GM12864 (cell line): ENCODE measurements around the gene CSNK2A3.
"Not testable (repeated sequence)": the region's sequence is repeated elsewhere in the genome, so short reads cannot be mapped to it uniquely, and the experiment has no call there.

Experiments
- DNase-seq: peaks from one replicate; pipeline ENCODE4 v3.0.0-alpha.2; 2011; ENCODE audit warnings: low read depth
- H3K4me3 ChIP-seq: 2 replicates; pipeline ENCODE4 v1.5.1; 2011; ENCODE audit warnings: mild to moderate bottlenecking, low read depth, low read length, control low read depth
- CTCF ChIP-seq: IDR thresholded peaks from 2 replicates; pipeline ENCODE4 v1.5.1; 2011; ENCODE audit warnings: low read depth, mild to moderate bottlenecking, moderate library complexity, low read length, control low read depth, inconsistent platforms; ENCODE audit errors: missing control alignments

Gene CSNK2A3

DNA sequence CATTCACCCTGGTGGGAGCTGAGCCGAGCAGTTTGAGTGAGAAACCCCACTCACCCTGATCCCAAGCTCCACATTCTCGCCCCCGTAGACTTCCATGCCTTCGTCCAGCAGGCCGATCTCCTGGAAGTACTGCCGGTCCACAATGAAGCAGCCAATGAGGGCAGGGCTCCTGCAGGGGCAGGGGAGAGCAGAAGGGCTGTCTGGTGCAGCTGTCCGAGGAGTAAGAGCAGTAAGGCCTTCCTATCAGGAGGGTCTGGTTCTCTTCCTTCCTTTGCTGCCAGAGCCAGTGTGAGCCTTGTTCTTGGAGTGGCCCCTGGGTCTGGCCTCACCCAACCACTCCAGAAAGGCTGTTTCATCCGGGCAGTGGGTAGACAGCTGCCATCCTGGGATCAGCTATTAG lies 19.4 kb upstream of the CSNK2A3 start:
- TF ChIP-seq CTCF, result no peak
- H3K4me3 ChIP-seq, result no peak overlapping the region
- no peak for DNase-seq

DNA sequence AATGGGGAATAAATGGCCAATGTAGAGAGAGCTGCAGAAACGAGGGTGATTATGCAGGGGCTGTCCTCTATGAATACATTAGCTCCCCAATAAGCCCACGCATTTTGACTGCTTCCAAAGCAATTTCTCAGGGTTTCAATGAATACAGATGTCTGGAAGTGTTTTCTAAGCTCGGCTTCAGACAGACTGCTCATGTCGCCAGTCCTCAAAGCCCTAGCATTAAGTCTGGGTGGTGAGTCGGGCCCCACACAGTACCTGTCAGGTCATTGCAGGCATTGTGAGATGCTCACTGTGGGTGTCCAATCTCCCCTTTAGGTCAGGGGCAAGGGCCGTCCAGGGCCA lies 17.9 kb upstream of the CSNK2A3 start:
- no peak for TF ChIP-seq CTCF
- DNase-seq, result no peak
- H3K4me3 ChIP-seq, result no peak overlapping the region

DNA sequence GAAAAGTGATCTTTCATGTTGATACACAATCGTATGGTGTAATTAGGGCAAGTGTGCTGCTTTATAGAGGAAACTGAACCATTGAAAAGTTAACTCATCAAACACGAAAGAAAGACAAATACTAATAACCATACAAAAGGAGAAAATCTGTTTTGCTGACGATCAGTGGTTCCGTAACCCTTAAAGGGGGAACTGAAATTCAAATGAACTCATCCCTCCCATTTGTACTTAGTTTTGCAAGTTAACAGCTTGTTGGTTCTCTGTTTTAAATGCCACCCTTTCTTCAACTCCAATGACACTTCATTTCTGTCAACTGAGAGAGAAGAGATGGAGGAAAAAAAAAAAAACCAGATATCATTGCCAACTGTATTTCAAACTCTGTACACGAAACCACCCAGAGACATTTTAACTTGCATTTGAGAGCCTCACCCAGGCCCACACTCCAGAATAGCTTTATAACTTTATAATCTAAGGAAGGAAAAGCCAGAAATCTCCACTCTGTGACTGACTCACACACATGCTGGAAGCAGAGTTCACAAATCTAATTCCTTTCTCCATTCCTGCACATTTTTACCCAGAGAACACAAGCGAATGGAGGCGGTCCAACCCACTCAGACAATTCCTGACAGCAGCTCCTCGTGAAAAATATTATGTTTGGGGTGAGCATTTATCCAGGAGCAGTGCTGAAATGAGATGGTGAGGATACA lies 17.4 kb upstream of the CSNK2A3 start:
- no peak for DNase-seq
- H3K4me3 ChIP-seq, result no peak overlapping the region
- TF ChIP-seq CTCF, result no peak

- H3K4me3 ChIP-seq, result no peak overlapping the region
- no peak for DNase-seq
- TF ChIP-seq CTCF, result no peak
Measured at GRCh38 chr11:11366793-11367192, 13.7 kb upstream of the CSNK2A3 start.

DNA sequence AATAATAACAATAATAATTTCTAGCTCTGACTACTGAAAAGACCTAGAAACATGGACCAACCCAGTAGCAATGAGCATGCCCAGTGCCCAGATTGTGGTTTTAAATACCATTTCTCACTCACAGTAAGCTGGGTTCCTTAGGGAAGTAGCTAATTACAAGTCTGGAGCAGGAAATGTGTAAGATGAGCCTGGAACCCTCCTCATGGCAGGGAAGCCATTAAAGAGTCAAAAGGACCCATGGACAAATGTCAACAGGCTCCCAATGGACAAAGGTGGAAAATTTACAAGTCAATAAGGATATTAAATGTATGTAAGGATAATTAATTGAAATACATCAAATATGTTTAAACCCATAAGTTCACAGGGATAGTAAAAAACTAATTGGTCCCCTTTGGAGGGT lies 10.6 kb upstream of the CSNK2A3 start:
- H3K4me3 ChIP-seq, result no peak overlapping the region
- no peak for TF ChIP-seq CTCF
- DNase-seq, result no peak

DNA sequence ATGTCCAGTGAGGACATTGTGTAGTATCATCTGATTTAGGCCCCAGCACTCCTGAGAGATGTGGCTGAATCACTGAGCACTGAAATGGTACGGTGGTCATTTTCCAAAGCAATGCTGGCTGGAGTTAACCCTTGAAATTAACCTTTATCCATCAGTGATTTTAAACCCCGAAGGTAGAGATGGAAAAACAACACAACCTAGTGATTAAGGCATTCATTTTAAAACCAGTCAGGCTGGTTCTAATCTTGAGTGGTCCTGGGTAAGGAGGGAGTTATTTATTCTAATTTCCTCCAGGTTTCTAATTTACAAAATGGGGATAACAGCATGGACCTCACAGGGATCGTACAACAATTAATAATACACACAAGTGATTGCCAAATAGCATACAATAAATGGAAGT lies 6.6 kb upstream of the CSNK2A3 start:
- DNase-seq, result no peak
- TF ChIP-seq CTCF, result no peak

DNA sequence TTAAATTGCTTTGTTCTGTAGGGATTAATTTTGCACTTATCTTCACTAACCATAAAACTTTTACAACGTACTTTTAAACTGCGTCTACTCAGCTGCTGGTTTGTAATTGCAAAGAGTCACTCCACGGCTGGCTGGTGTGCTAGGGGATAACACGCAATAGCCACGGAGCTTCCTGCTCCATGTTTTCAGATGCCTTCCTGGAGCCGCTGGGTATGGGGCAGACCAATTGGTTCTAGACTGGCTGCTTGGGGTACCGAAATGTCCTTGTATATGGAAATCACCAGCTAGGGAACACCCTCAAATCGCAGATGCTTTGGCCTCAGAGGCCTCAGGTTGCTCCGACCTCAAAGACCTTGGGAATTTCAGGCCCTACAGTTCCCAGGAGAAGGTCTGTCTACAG lies 3.8 kb upstream of the CSNK2A3 start:
- H3K4me3 ChIP-seq, result no peak overlapping the region
- DNase-seq, result no peak
- TF ChIP-seq CTCF, result no peak

More for the DNA sequence above, 6.6 kb upstream of the CSNK2A3 start:
- H3K4me3 ChIP-seq, result no peak overlapping the region

DNA sequence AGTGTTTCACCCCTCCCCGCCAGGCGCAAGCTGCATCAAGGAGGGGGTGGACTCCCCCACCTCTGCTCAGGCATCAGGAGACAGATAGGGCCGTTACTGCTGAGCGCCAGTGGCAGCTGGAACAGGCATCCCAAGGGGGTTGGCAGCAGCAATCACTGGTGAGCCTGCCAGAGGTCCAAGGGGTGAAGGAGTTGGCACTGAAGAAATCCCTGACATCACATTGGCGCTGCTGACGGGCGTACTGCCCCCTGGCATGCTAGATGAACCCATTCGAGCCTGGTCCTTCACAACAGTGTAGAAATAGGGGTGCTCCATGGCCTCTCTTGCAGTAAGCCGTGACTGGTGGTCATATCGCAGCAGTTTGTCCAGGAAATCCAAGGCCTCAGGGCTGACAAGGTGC lies 1.2 kb downstream of the CSNK2A3 start:
- not testable (repeated sequence) for DNase-seq

More for the DNA sequence above, 1.2 kb downstream of the CSNK2A3 start:
- H3K4me3 ChIP-seq, result not testable (repeated sequence)
